SJCRH30 (cell line): ENCODE results near the gene MRTFB. TPM values are rescaled to one million over a fixed set of nuclear protein-coding genes. Genes with fewer than 3 reads are reported as not detected.

Source experiments
- DNase-seq, 2 experiments: peaks; one replicate each; pipeline ENCODE4 v3.0.0-alpha.2; 2015 to 2020
- H3K27ac ChIP-seq: fragments of 250-450 bp; sonication (Bioruptor Pico); 2 replicates; pipeline ENCODE4 v1.5.1; 2020; ENCODE audit warnings: mild to moderate bottlenecking, moderate library complexity
- H3K27me3 ChIP-seq: fragments of 250-450 bp; sonication (Bioruptor Pico); 2 replicates; pipeline ENCODE4 v1.5.1; 2020; ENCODE audit warnings: mild to moderate bottlenecking, moderate library complexity
- H3K36me3 ChIP-seq: fragments of 250-450 bp; sonication (Bioruptor Pico); 2 replicates; pipeline ENCODE4 v1.5.1; 2020; ENCODE audit warnings: mild to moderate bottlenecking, moderate library complexity
- H3K4me1 ChIP-seq: fragments of 250-450 bp; sonication (Bioruptor Pico); 2 replicates; pipeline ENCODE4 v1.5.1; 2020; ENCODE audit warnings: mild to moderate bottlenecking, moderate library complexity
- H3K4me3 ChIP-seq: fragments of 250-450 bp; sonication (Bioruptor Pico); 2 replicates; pipeline ENCODE4 v1.5.1; 2020; ENCODE audit warnings: mild to moderate bottlenecking, moderate library complexity
- H3K9me3 ChIP-seq: fragments of 250-450 bp; sonication (Bioruptor Pico); replicated peaks from 2 replicates; pipeline ENCODE4 v1.5.1; 2020; ENCODE audit warnings: mild to moderate bottlenecking, moderate library complexity
- total RNA-seq: library from RNA; depleted of rRNA; stranded (reverse); fragments of >200 nt; shearing (Covaris generic); gene quantifications from 2 replicates; pipeline ENCODE4 v1.2.3, GENCODE V29; 2014

The MRTFB gene
- total RNA-seq, 1 experiment from 2014 or later: 16.1 TPM

DNA sequence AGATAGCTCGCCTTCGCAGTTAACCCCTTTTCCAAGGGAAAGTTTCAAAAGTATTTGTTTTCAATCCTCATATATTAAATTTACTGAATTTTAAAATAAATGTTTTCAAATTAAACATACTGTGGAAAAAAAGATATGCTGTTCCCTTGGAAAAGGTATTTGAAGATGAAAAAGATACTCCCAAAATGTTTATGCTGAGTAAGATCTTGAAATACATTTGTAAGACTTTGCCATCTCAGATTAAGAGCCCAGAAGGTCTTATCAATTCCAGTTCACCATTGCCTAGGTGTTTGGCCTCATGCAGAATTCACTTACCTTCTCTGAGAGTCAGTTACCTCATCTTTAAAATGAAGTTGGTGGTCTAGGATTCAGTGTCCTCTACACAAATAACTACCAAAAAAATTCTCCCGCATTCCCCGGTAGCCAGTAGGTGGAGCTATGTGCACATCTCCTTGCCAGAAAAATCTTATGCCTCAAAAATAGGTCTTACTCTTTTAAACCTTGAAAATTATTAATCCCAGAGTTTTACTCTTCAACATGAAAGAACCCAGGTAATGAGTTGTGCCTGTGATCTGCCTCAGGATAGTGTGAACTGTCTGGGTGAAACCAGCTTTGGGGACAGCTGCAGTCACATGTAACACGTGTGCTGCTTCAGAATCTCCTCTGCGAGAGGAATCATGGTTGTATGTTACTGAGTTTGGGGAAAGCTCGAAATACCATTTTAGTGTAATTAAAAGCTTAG is 178.3 kb downstream of the MRTFB start:
- peak; percentile 31 to 69 for DNase-seq
- Histone ChIP-seq H3K9me3 (no peaks in the 10 kb centered on the region), H3K4me1 (no peaks in the 10 kb centered on the region), H3K27me3 (no peaks in the 10 kb centered on the region), H3K36me3 (peaks cover 8% of the 10 kb centered on the region; the same call in 1 of the 2 replicates), H3K4me3 (no peak overlapping the region), H3K27ac (no peak overlapping the region)

DNA sequence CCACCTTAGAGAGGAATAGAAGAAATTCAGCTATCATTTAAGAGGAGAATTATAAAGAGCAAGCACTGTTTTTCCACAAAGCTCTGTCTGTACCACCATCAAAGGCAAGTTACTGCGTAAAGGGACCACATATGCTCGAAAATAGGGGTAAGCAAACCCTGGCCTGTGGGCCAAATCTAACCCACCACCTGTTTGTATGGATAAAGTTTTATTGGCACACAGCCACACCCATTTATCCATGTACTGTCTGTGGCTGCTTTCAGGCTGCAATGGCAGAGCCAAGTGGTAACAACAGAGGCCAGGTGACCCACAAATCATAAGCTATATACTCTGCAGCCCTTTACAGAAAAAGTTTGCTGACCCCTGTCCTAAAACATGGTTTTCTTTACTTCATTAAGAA is 180.3 kb downstream of the MRTFB start:
- Histone ChIP-seq H3K36me3 (peaks cover 8% of the 10 kb centered on the region; the same call in 1 of the 2 replicates), H3K4me1 (no peaks in the 10 kb centered on the region), H3K27ac (no peak overlapping the region), H3K4me3 (no peak overlapping the region), H3K9me3 (no peaks in the 10 kb centered on the region), H3K27me3 (no peaks in the 10 kb centered on the region)
- DNase-seq: peak in 1 of 2 experiments; percentile 29

GRCh38 chr16:14252860-14253259 is 181.7 kb downstream of the MRTFB start:
- no peak for DNase-seq
- peaks cover 8% of the 10 kb centered on the region; the same call in 1 of the 2 replicates for H3K36me3 ChIP-seq
- no peaks in the 10 kb centered on the region for H3K4me1 ChIP-seq
- H3K27ac ChIP-seq: no peak overlapping the region
- H3K4me3 ChIP-seq: no peak overlapping the region
- no peaks in the 10 kb centered on the region for H3K27me3 ChIP-seq
- H3K9me3 ChIP-seq: no peaks in the 10 kb centered on the region

GRCh38 chr16:14263011-14263410 is 191.9 kb downstream of the MRTFB start:
- no peaks in the 10 kb centered on the region for H3K27me3 ChIP-seq
- H3K4me1 ChIP-seq: no peaks in the 10 kb centered on the region
- no peak overlapping the region for H3K27ac ChIP-seq
- DNase-seq: no peak
- no peak overlapping the region for H3K4me3 ChIP-seq
- H3K36me3 ChIP-seq: peaks cover 9% of the 10 kb centered on the region
- H3K9me3 ChIP-seq: no peaks in the 10 kb centered on the region

- Histone ChIP-seq H3K27me3 (no peaks in the 10 kb centered on the region), H3K4me1 (no peaks in the 10 kb centered on the region), H3K36me3 (peaks cover 9% of the 10 kb centered on the region), H3K27ac (no peak overlapping the region), H3K9me3 (no peaks in the 10 kb centered on the region), H3K4me3 (no peak overlapping the region)
- DNase-seq: no peak
Measured at GRCh38 chr16:14263769-14264168, 192.7 kb downstream of the MRTFB start.

GRCh38 chr16:14264327-14264943 is 193.3 kb downstream of the MRTFB start:
- Histone ChIP-seq H3K27me3 (no peaks in the 10 kb centered on the region), H3K9me3 (no peaks in the 10 kb centered on the region; the same call in 1 of the 2 replicates), H3K27ac (no peak overlapping the region), H3K4me1 (no peaks in the 10 kb centered on the region), H3K4me3 (no peak overlapping the region), H3K36me3 (peaks cover 15% of the 10 kb centered on the region)
- DNase-seq: no peak

DNA sequence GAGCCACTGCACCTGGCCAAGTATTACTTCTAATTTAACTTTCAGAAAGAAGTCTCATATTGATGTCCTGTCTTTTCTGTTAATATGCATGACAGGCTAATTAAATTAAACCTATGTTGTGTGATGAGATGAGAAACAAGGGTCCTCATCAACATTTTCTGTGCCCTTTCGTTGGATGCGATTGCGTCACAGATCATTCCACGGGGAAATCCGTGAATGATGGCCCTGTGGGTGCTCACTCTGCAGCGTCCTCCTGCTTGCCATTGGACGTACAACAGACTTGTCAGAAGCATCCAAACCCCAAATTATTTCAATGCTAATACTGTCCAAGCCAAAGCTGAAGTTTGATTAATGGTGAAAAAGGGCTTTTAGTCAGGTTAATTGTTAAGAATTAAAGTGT is 197.0 kb downstream of the MRTFB start:
- Histone ChIP-seq H3K4me3 (no peak overlapping the region), H3K9me3 (peaks cover 8% of the 10 kb centered on the region; the same call in 1 of the 2 replicates), H3K27me3 (no peaks in the 10 kb centered on the region), H3K27ac (no peak overlapping the region), H3K4me1 (no peaks in the 10 kb centered on the region), H3K36me3 (peaks cover 12% of the 10 kb centered on the region)
- no peak for DNase-seq

- no peak for DNase-seq
- Histone ChIP-seq H3K27ac (no peak overlapping the region), H3K4me3 (no peak overlapping the region), H3K36me3 (no peaks in the 10 kb centered on the region), H3K9me3 (no peaks in the 10 kb centered on the region), H3K27me3 (no peaks in the 10 kb centered on the region), H3K4me1 (peaks cover 18% of the 10 kb centered on the region)
Measured at GRCh38 chr16:14275934-14276333, 204.8 kb downstream of the MRTFB start.

- Histone ChIP-seq H3K4me3 (no peak overlapping the region), H3K9me3 (no peaks in the 10 kb centered on the region), H3K27me3 (no peaks in the 10 kb centered on the region), H3K4me1 (peaks cover 20% of the 10 kb centered on the region), H3K27ac (peak overlapping the region; percentile 62; the same call in 1 of the 2 replicates), H3K36me3 (no peaks in the 10 kb centered on the region)
- no peak for DNase-seq
Measured at GRCh38 chr16:14278749-14279148, 207.6 kb downstream of the MRTFB start.

DNA sequence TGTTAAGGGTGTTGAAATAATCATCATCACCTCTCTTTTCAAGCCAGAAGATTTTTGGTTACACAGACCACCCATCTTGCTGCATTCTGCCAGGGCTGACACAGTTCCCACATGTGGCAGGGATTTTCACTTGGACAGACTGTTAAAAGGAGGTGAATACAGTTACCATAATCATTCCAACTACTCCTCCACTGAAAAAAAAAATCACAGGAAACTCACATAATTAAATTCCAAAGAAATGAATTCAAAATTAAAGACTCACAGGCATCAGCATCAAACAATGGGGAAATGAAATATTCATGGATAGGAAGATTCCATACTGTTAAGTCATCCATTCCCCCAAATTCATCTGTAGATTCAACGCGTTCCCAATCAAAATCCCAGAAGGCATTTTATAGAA is 209.4 kb downstream of the MRTFB start:
- no peaks in the 10 kb centered on the region for H3K27me3 ChIP-seq
- H3K27ac ChIP-seq: peak overlapping the region; percentile 62
- H3K36me3 ChIP-seq: no peaks in the 10 kb centered on the region
- no peak overlapping the region for H3K4me3 ChIP-seq
- H3K9me3 ChIP-seq: no peaks in the 10 kb centered on the region
- DNase-seq: peak in 1 of 2 experiments; percentile 52
- H3K4me1 ChIP-seq: peaks cover 20% of the 10 kb centered on the region

GRCh38 chr16:14283786-14284185 is 212.7 kb downstream of the MRTFB start:
- no peaks in the 10 kb centered on the region for H3K9me3 ChIP-seq
- H3K4me3 ChIP-seq: no peak overlapping the region
- H3K36me3 ChIP-seq: no peaks in the 10 kb centered on the region
- H3K27me3 ChIP-seq: no peaks in the 10 kb centered on the region
- no peak overlapping the region for H3K27ac ChIP-seq
- peaks cover 20% of the 10 kb centered on the region for H3K4me1 ChIP-seq
- DNase-seq: no peak

DNA sequence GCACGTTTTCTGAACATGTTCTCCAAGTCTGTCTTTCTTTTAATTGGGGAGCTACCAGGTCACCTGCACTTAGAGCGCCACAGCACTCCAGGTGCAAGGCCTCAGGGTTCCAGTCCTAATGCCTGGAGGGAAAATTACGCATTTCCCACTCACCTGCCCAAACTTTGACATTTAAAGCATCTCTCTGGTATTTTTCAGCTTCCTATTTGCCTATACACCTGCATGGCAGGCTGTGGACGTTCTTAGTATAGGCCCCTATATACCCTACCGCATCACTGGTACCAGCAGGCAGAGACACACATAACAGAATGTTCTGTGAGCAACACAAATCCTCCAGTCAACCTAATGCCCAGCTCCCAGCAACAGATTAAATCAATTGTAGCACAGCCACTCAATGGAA is 213.3 kb downstream of the MRTFB start:
- H3K27me3 ChIP-seq: no peaks in the 10 kb centered on the region
- H3K4me3 ChIP-seq: no peak overlapping the region; the same call in 1 of the 2 replicates
- no peak for DNase-seq
- peaks cover 14% of the 10 kb centered on the region for H3K4me1 ChIP-seq
- no peaks in the 10 kb centered on the region for H3K36me3 ChIP-seq
- H3K9me3 ChIP-seq: peaks cover 3% of the 10 kb centered on the region
- H3K27ac ChIP-seq: no peak overlapping the region

GRCh38 chr16:14284930-14285512 is 213.9 kb downstream of the MRTFB start:
- Histone ChIP-seq H3K27ac (peak overlapping the region; percentile 44), H3K4me1 (peaks cover 11% of the 10 kb centered on the region; the same call in 1 of the 2 replicates), H3K36me3 (no peaks in the 10 kb centered on the region), H3K9me3 (peaks cover 10% of the 10 kb centered on the region), H3K4me3 (peak overlapping the region; percentile 75), H3K27me3 (no peaks in the 10 kb centered on the region)
- no peak for DNase-seq

DNA sequence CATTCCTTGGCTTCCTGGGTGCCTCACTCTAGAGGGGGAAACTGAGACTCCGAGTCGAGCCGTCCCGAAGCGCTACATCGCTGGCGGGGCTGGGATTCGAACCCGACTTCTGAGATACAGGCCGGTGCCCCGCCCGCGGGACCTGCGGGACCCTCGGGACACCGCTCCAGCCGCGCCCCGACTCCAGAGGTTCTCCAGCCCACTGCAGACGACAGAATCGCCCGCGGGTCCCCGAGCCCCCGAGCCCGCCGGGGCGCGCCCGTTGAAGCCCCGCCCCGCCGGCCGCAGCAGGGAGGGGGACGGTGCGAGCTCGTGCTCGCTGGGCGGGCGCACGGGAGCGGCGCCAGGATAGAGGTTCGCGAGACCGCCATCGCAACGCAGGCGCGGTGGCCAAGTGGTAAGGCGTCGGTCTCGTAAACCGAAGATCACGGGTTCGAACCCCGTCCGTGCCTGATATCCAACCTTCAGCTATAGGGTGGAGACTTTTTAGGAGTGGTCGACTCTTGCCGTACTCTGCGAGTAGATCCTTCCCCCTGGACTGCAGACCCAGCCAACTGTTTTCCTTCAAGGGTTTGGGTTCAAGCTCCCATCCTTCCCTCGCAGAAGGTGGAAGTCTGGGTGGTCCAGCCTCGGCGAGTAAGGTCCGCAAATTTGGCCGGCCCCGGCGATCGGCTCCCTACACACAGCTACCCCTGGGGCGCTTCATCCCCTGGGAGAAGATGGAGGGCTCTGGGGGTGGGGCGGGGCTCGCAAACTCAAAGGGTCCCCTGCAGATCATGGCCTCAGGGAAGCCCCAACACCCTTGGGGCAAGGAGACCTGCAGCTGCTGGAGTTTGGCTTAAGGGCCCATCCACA is 214.6 kb downstream of the MRTFB start:
- H3K27ac ChIP-seq: peak overlapping the region; percentile 65
- peak overlapping the region; percentile 75 for H3K4me3 ChIP-seq
- peaks cover 9% of the 10 kb centered on the region; the same call in 1 of the 2 replicates for H3K4me1 ChIP-seq
- no peaks in the 10 kb centered on the region for H3K36me3 ChIP-seq
- DNase-seq: peak; percentile 98
- no peaks in the 10 kb centered on the region for H3K27me3 ChIP-seq
- peaks cover 11% of the 10 kb centered on the region for H3K9me3 ChIP-seq
